Measurements from ENCODE around the gene PSKH1.
A peak's percentile ranks its signal among the peaks of the same experiment; 100 is the strongest.

The PSKH1 gene

DNA sequence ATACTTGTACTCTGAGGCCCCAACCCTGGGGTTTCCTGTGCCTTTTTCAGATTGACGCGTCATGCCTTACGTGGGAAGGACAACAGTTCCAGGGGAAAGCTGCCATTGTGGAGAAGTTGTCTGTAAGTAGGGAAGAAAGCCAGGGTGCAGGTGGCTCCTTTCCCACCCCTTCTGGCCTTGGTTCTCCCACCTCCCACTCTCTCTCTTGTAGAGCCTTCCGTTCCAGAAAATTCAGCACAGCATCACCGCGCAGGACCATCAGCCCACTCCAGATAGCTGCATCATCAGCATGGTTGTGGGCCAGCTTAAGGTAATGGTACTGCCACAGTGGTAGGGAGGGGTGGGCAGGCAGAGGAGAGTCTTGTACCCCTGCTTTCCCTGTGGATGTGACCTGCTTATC, 24.8 kb upstream of the PSKH1 start:
- DNase-seq, result no peak

- DNase-seq, result no peak
Observed at GRCh38 chr16:67869653-67870052, 23.4 kb upstream of the PSKH1 start.

- no peak for DNase-seq
Observed at GRCh38 chr16:67871256-67871655, 21.8 kb upstream of the PSKH1 start.

- no peak for DNase-seq
Observed at GRCh38 chr16:67872131-67872630, 20.9 kb upstream of the PSKH1 start.

- DNase-seq, result peak; percentile 87
Observed at GRCh38 chr16:67872631-67873434, 20.2 kb upstream of the PSKH1 start, which contains the start of gene EDC4. EDC4 (plus strand) TSS chr16:67873052; CDS start chr16:67873262, 210 bp downstream.

- no peak for DNase-seq
Observed at GRCh38 chr16:67873435-67874370, 19.4 kb upstream of the PSKH1 start.

- DNase-seq, result no peak
Observed at GRCh38 chr16:67874372-67874771, 18.7 kb upstream of the PSKH1 start.

DNA sequence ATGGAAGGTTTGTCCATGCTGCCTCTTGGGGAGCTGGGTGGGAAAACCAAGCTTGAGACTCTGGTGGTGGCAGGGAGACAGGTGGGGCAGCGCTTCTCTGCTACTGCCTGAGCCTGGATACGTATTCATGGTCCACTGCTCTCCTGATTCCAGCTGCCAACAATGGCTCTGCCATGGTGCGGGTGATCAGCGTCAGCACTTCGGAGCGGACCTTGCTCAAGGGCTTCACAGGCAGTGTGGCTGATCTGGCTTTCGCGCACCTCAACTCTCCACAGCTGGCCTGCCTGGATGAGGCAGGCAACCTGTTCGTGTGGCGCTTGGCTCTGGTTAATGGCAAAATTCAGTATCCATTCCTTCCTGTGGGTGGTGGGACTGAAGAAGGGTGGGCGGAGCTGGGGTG, 16.0 kb upstream of the PSKH1 start:
- no peak for DNase-seq

DNA sequence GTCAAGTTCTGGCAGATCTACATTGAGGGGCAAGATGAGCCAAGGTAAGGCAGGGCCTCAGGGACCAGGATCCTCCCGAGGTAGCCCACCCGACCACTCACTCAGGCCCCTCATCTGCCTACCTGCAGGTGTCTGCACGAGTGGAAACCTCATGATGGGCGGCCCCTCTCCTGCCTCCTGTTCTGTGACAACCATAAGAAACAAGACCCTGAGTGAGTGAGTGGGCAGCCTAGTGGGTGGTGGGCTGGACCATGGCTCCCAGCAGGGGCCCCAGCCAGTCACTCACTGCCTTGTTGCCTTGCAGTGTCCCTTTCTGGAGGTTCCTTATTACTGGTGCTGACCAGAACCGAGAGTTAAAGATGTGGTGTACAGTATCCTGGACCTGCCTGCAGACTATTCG, 14.8 kb upstream of the PSKH1 start:
- DNase-seq, result no peak

DNA sequence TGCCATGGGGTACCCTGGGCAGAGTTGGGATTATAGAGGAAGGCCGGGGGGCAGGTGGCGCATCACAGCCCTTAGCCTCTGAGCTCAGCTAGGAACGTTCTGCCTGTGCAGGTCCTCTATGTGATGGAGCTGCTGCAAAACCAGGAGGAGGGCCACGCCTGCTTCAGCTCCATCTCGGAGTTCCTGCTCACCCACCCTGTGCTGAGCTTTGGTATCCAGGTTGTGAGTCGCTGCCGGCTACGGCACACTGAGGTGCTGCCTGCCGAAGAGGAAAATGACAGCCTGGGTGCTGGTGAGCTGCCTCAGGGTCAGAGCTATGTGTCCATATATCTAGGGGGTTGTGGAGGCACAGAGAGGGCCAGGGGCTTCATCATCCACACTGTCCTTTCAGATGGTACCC, 14.2 kb upstream of the PSKH1 start:
- no peak for DNase-seq

DNA sequence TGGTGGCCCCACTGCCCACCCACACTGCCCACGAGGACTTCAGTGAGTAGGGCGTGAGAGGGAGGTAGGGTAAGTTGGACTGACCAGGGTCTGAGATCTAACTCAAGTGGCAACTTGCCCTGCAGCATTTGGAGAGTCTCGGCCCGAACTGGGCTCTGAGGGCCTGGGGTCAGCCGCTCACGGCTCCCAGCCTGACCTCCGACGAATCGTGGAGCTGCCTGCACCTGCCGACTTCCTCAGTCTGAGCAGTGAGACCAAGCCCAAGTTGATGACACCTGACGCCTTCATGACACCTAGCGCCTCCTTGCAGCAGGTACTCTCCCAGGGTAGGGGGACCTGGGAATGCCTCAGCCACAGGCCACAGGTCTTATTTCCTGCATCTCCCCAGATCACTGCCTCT, 13.6 kb upstream of the PSKH1 start:
- no peak for DNase-seq

DNA sequence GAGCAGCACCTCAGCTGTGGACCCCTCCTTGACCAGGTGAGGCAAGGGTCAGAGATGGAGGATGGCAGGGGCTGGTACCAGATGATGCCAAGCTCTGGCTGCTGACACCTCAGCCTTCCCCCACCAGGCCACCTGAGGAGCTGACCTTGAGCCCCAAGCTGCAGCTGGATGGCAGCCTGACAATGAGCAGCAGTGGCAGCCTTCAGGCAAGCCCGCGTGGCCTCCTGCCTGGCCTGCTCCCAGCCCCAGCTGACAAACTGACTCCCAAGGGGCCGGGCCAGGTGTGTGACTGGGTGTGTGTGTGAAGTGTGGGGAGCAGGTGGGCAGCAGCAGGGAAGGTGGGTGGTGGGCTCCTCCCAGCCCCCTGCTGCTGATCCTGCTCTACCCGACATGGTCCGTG, 13.1 kb upstream of the PSKH1 start:
- no peak for DNase-seq

GRCh38 chr16:67880584-67880983, 12.5 kb upstream of the PSKH1 start:
- DNase-seq, result no peak

DNA sequence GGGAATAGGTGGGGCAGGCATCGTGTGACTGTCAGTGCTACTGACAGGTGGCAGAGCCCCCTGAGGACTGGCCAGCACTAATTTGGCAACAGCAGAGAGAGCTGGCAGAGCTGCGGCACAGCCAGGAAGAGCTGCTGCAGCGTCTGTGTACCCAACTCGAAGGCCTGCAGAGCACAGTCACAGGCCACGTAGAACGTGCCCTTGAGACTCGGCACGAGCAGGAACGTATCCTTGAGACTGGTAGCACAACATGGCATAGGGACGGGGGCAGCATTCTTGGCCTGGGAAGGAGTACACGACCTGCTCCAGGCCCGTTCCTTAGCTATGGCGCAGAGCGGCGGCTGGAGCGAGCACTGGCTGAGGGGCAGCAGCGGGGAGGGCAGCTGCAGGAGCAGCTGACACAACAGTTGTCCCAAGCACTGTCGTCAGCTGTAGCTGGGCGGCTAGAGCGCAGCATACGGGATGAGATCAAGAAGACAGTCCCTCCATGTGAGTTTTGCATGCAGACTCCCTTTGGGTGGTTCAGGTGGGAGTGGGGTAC, 11.4 kb upstream of the PSKH1 start:
- DNase-seq, result peak; percentile 74

DNA sequence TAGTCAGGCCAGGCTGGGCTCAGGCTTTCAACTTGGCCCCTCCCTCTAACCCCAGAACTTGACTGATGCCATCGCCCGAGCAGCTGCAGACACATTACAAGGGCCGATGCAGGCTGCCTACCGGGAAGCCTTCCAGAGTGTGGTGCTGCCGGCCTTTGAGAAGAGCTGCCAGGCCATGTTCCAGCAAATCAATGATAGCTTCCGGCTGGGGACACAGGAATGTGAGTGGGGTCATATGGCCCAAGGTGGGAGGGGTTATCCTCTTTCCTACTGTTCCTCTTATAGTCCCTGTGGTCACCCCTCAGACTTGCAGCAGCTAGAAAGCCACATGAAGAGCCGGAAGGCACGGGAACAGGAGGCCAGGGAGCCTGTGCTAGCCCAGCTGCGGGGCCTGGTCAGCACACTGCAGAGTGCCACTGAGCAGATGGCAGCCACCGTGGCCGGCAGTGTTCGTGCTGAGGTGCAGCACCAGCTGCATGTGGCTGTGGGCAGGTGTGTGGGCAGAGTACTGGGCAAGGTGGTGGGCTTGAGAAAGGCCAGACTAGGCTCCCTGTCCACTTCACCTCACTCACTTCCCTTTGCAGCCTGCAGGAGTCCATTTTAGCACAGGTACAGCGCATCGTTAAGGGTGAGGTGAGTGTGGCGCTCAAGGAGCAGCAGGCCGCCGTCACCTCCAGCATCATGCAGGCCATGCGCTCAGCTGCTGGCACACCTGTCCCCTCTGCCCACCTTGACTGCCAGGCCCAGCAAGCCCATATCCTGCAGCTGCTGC, 10.5 kb upstream of the PSKH1 start:
- DNase-seq, result peak; percentile 82

DNA sequence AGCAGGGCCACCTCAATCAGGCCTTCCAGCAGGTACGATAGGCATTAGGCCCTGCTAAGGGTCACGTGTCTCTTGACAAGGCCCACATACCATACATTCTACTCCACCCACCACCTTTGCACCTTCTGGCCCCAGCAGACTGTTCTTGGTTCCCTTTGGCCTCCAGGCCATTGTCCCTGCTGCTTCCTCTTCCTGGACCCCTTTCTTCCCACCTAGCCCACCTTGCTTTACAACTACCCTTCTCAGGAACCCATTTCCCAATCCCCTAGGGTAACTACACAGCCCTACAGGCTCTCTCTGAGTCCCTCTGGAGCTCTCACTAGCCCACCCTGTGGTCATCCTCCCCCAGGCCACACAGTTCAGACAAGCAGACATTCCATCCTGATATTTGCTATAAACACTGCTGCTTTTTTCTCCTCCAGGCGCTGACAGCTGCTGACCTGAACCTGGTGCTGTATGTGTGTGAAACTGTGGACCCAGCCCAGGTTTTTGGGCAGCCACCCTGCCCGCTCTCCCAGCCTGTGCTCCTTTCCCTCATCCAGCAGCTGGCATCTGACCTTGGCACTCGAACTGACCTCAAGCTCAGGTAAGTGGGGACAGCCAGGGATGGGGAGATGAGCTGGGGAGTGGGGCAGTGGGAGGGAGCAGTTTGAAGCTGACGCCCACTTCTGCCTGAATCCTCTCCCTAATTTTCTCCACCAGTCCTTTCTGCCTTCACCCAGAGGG, 9.7 kb upstream of the PSKH1 start:
- no peak for DNase-seq

- peak; percentile 58 for DNase-seq
Observed at GRCh38 chr16:67883872-67884261, 9.2 kb upstream of the PSKH1 start.

GRCh38 chr16:67884684-67885083, 8.4 kb upstream of the PSKH1 start, which contains the start of gene NRN1L:
NRN1L (plus strand) TSS chr16:67884885; CDS start chr16:67884904, 19 bp downstream.
- DNase-seq, result peak; percentile 92

DNA sequence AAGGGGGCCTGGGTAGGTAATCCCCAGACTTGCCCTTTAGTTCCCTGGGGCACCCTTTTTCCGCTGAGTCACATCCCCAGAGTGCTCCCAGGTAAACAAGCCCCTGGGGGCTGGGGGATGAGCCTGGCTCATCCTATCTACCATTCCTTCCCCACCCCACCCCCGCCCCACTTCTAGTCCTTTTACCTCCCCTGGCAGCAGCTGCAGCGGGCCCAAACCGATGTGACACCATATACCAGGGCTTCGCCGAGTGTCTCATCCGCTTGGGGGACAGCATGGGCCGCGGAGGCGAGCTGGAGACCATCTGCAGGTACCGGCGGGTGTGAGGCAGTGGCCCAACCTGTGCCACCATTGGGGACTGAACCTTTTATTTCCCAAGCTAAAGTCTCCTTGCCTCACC, 7.5 kb upstream of the PSKH1 start:
- DNase-seq, result no peak

DNA sequence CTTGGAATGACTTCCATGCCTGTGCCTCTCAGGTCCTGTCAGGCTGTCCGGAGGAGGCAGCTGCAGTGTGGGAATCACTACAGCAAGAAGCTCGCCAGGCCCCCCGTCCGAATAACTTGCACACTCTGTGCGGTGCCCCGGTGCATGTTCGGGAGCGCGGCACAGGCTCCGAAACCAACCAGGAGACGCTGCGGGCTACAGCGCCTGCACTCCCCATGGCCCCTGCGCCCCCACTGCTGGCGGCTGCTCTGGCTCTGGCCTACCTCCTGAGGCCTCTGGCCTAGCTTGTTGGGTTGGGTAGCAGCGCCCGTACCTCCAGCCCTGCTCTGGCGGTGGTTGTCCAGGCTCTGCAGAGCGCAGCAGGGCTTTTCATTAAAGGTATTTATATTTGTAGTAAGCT, 7.1 kb upstream of the PSKH1 start:
- DNase-seq, result no peak

GRCh38 chr16:67886387-67886786, 6.7 kb upstream of the PSKH1 start:
- DNase-seq, result no peak

GRCh38 chr16:67888331-67888730, 4.7 kb upstream of the PSKH1 start:
- DNase-seq, result no peak

All from femur (tissue), 1 donor.